GM21723 (cell line): ENCODE measurements around the gene DNMT3A.

ENCODE experiments used
- ATAC-seq: cut with Tn5 transposase; IDR thresholded peaks from one replicate; pipeline ENCODE4 v1.9.1; 2021; ENCODE audit warnings: mild to moderate bottlenecking, moderate library complexity; ENCODE audit not compliant: unreplicated experiment

DNMT3A gene

GRCh38 chr2:25308599-25308998, 33.1 kb downstream of the DNMT3A start:
- no peak for ATAC-seq

DNA sequence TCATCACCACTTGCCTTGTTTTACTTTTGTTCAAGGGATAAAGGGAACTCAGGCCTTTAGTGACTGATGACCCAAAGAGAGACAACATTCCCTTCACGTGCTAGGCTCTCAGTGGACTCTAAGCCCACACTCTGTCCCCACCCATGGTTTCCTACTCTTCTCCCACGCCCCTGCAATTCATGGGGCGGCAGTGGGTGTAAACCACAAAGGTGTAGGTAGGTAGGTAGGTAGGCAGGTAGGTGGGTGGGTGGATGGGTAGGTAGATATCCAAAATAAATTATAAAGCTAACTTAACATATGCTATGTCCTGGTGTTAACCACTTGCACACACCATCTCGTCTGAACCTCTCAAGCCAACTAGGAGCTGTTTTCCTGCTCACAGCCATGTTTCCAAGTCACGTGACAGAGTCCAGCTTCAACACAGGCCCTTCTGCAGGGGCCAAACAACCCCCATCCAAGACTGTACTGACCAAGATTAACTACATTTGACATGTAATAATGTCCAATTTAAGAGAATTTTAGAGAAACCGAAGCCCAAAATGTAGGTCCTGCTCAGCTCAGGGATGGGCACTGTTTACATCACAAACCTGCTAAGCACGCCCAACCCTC, 33.7 kb downstream of the DNMT3A start:
- ATAC-seq = no peak

DNA sequence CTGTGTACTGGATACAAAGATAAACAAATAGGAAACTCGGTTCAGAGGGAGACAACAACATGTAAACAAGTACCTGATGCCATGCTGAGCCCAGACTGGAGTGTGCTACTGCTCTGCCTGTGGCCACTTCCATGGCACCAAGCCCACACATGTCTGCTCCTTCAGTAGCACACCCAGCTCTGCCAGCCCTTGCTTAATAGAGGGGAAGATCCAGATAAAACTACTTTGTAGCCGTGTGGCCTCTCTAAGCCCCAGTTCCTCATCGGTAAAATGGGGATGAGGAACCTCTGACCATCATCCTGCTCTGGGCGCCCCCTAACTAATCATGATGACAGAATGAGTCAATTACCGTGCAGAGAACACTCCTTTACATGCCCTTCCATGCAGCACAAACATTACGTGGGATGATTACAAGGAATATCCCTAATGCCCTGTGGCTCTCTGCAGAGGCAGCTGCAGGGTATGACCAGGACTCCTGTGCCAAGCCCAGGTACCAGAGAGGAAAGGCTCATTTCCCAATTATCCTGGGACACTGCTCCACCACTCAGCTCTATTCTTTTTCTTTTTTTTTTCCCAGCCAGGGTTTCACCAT, 34.9 kb downstream of the DNMT3A start:
- ATAC-seq = no peak

DNA sequence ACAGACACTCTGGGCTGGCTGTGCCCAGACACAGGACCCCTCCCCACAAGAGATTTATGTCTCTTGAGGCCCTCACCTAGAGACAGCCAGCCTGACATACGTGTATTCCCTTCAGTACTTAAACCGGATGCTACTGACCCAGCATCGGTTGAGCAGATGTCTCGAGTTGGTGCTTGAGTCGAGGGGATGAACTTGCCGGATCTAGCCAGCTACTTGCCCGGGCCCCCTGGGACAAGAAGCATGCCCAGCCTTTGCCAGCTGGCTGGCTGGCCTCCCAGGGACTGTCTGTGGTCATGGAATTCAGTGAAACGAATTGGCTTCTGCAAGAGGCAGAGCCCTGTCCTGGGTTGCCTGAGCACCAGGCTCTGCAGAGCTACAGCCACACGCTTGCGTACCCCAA, 36.0 kb downstream of the DNMT3A start:
- no peak for ATAC-seq

DNA sequence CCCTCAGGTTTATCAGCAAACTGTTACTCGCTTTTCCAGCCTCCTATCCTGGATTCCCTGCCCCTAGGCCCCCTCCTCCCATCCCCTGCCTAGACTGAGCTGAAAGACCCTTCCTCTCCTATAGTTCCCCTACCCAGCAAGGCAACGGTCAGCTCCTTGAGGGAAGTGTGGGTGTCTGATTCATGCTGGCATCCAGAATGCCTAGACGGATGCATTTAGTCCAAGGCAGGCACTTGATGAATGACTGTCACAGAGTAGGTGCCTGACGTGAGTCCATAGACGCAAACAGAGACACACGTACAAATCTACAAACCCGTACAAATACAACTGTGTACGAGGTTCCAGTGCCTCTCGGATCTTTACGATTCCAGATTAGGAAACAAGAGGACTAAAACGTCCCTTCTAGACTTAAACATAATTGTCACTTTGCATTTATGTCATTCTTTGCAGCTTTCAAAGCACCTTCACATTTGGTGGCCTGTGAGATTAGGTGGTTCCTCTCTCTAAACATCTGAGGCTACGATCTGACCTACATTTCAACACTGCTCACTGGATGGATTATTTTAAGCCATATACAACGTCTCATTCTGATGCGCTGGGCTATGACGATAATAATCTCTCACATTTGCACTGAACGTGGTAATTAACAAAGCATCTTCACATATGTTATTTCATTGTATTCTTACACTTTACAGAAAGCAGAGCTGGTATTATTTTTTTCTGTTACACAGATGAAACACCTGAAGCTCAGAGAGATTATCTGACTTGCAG, 36.7 kb downstream of the DNMT3A start:
- ATAC-seq = no peak

GRCh38 chr2:25304321-25304720, 37.4 kb downstream of the DNMT3A start:
- no peak for ATAC-seq

GRCh38 chr2:25303633-25304236, 38.0 kb downstream of the DNMT3A start:
- ATAC-seq = no peak

DNA sequence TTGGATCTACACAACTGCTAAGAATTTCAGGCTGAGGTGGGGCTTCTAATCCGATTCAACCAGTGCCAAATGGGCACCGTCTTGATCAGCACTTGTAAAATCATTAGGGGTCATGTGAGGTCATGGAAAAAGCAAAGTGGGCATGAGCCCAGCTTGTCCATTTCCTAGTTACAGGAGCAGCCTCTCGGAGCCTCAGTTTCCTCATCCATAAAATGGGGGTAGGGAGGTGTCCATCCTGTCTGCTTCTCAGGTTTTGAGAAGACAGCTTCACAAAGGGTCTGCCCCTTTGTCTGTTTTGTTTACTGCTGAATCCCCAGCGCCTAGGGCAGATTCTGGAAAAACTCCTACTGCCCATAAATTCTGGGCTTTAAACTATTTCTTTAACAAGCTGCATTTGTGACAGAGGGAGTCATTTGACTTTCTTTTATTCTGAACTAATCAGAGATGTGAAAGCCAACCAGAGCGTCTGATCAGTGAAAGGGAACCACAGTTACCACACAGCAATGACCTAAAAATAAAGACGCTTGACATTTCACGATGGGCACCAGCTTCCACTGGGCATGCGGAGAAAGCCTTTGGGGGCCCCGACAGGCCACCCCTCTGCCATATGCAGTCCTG, 38.9 kb downstream of the DNMT3A start:
- ATAC-seq = no peak

GRCh38 chr2:25301453-25302352, 40.0 kb downstream of the DNMT3A start:
- ATAC-seq = peak; percentile 93

GRCh38 chr2:25300001-25300400, 41.7 kb downstream of the DNMT3A start:
- ATAC-seq = no peak

GRCh38 chr2:25298776-25299431, 42.8 kb downstream of the DNMT3A start:
- ATAC-seq = no peak

GRCh38 chr2:25297738-25298137, 44.0 kb downstream of the DNMT3A start:
- no peak for ATAC-seq

- no peak for ATAC-seq
Measured at GRCh38 chr2:25295621-25296020, 46.1 kb downstream of the DNMT3A start.

DNA sequence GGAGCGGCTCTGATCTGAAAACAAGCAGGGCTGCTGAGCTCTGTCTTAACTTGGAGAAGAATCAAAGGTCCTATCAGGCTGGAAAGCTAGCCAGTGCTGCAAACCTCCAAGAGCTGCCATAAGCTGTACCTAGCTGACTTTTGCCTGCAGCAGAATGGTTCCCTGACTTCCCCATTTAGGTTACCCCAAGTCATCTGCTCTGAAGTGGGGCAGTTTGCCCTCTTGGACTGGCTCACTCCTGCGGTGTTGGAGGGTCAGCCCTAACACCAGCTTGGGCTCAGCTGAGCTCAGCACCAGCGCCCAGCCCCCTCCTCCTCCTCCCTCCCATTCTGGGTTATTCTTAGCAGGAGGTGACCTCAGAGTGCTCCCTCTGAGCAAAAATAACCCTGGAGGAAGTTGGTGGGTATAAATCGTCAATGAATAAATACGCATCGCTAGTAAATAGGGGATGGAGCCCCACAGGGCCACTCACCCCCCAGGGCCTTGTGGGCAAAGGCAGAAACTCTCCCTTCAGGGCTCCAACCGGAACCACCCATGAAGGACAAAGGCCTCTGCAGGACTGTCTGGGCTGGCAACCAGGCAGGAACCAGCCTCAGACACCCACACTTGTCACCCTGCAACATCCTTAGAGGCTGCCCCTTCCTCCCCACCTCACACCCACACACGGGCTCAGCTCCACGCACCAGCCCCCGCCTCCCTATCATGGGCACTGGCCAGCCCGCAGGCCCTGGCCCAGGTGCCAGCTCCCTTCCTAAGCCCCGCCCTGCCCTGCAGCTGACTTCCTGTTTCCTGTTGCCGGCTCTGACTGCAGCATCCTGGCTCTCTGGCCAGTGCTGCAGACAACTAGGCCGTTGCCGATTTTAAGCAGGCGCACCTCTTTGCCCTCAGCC, 46.9 kb downstream of the DNMT3A start:
- ATAC-seq = peak; percentile 84

DNA sequence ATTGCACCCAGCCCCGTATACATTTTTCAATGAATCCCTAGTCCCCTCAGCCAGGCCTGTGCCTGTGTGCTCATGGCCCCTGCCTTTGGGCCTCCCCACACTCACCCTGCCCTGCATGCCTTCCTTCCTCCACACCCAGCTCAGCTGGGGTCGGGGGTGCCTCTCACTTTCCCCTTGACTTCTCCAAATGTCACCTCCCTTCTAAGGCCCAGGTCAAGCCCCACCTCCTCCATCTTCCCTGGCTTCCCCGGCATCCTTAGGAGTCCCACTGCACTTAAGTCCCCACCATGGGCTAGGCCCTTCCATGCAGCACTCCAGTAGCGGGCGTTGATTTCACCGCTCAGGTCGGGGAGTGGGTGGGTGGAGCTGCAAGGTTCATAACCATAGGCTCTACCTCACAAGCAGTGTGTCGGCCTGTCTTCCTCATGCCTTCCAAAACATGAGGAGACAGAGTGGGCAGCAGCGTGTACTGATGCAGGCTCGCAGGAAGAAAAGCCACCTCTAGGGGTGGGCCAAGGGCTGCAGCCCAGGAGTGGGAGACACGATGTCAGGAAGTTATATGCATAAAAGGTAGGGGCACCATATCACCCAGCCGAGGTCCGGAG, 47.7 kb downstream of the DNMT3A start:
- ATAC-seq = no peak

DNA sequence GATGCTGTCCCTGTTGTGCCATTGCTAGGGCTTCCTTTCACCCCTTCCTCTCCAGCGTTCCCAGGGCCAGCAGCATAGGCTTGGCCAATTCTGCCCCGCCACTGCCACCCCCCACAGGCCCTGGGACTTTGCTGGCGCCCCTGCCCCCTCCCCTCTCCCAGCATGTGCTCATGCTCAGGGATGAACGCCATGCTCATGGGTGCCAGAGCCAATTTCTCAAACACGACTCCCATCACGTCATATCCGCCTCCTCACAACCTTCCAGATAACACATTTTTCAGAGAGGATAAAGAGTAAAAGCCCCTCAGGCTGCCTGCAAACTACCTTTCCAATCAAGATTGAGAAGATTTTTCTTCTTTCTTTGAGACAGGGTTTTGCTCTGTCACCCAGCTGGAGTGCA, 48.6 kb downstream of the DNMT3A start:
- no peak for ATAC-seq

GRCh38 chr2:25292408-25292807, 49.3 kb downstream of the DNMT3A start:
- ATAC-seq = no peak

DNA sequence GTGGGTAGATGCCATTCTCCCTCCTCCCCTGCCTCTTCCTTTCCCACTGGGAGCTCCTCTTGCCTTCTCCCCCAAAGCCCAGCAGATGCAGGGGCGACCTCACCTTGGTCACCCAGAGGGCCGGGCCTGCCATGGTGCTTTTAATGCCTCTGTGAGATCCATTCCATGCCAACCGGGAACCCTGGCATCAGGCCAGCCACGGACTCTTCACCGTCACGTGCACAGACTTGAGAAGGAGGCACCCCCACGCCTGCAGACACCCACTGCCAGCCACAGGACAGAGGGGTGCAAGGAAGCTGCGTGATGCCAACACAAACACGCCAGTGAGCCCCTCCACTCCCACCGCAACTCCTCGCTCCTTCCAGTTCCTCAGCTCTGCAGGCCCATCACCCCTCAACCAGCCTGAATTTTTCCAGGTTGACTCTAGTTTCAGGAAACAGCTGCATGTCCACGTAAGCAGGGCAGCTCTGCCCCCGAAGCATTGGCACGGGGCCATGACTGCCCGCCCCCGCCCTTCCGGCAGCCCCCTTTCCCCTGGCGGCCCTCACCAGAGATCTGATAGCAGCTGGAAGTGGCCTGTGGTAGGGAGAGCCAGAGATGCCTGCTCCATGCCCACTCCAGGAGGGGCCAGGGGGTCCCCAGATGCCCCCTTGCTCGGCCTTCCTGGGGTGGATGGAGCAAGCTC, 50.8 kb downstream of the DNMT3A start:
- no peak for ATAC-seq
